Medulla oblongata (tissue), 1 donor: Measurements from ENCODE around the gene ZNF25.
"Not testable (repeated sequence)": the region's sequence is repeated elsewhere in the genome, so short reads cannot be mapped to it uniquely, and the experiment has no call there.

Experiments used
- DNase-seq: peaks from one replicate; pipeline ENCODE4 v3.0.0-alpha.2; 2015; ENCODE audit errors: extremely low spot score

ZNF25 gene

DNA sequence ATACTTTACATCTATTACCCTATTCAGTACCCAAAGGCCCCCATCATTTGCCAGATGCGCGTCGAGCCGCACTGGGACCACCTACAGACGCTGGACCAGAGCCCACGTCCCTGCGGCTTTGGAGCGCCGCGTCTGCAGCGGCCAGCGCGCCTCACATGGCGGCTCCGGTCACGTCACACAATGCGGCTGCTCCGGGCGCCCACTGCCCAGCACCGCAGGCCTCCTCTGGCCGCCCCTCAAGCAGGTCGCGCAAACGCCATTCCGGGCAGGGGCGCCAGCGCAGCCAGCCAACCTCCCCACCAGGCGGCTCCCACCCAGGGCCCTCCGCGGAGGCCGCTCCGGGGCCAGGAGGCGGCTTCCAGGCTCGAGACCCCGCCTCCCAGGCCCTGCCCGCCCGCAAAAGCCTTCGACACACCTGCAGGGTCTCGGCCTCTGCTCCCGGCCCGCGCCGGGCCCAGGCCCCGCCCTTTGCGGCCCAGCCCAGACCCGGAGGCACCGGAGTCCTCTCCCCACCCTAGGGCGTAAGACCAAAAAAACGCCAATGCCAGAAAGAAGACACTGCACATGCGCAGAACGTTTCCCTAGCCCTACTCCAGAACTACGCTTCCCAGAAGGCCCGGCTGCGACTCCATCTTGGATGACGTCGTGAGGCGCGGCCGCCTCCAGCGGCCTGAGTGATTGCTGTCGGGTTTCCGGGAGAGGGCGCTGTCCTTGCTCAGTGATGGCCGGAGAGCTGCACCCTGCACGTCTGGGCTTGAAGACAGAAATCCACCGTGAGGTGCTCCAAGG is at the start of gene ZNF25:
ZNF25 (minus strand) TSS at position 557 of the 789 bp plus-strand sequence. CDS start 4,925 bp downstream, outside the sequence.
- peak; percentile 99 for DNase-seq

DNA sequence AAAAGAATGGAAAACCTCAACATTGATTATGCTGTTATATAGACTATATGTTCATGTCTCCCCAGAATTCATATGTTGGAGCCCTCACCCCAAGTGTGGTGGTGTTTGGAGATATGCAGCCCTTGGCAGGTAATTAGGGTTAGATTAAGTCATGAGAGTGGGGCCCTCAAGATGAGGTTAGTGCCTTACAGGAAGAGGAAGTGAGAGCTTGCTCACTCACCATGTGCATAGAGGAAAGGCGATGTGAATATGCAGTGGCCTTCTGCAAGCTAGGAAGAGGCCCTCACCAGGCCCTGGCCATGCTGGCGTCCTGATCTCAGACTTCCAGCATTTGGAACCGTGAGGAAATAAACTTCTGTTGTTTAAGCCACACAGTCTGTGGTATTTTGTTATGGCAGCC is 48.8 kb upstream of the ZNF25 start:
- no peak for DNase-seq

DNA sequence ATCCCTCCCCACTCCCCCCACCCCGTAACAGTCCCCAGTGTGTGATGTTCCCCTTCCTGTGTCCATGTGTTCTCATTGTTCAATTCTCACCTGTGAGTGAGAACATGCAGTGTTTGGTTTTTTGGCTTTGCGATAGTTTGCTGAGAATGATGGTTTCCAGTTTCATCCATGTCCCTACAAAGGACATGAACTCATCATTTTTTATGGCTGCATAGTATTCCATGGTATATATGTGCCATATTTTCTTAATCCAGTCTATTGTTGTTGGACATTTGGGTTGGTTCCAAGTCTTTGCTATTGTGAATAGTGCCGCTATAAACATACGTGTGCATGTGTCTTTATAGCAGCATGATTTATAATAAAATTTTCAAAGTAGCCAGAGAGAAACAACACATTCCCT is 42.7 kb upstream of the ZNF25 start:
- not testable (repeated sequence) for DNase-seq

DNA sequence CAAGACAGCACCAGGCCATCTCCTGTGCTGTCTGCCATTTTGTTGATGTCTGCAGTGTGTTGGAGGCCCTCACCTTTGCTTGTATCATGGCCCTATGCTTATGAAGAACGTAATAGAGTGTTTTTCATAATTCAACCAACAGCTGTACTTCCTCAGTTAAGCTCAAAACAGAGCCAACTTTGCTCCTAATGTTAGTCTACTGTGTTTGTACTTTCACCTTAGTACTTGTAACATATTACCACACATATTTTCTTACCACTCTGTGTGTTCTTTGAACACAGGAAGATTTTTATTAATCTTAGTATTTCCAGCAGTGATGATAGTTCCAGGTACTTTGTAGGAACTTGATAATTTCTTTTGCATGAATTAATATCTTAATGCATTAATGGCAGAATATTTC is 39.9 kb upstream of the ZNF25 start:
- DNase-seq: no peak

GRCh38 chr10:38010119-38010903 is 33.9 kb upstream of the ZNF25 start, which contains the start of gene ZNF33A:
TSS of gene ZNF33A (plus strand) at chr10:38010675. CDS start at chr10:38012342, 1,667 bp downstream.
- DNase-seq: peak; percentile 93

- no peak for DNase-seq
Observed at GRCh38 chr10:38007991-38008390, 31.5 kb upstream of the ZNF25 start.

- no peak for DNase-seq
Observed at GRCh38 chr10:38007551-38007950, 31.1 kb upstream of the ZNF25 start.

DNA sequence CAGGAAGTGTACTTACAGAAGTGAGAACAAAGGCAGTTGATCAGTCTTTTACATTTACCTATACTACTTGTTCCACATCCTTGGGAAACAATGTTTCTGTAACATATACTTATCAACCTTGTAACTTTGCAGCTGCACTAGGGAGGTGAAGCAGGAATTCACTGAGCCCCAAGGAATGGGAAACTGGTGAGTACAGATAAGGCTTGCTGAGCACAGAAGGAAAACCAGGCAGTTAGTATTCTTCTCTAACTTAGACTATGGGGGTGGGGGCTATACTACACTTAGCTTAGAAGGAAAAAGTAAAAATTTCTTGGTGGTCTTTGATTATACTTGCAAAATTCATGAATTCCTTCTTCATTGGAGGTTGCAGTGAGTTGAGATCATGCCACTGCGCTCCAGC is 27.1 kb upstream of the ZNF25 start:
- DNase-seq: no peak

GRCh38 chr10:38003026-38003425 is 26.6 kb upstream of the ZNF25 start:
- DNase-seq: no peak

DNA sequence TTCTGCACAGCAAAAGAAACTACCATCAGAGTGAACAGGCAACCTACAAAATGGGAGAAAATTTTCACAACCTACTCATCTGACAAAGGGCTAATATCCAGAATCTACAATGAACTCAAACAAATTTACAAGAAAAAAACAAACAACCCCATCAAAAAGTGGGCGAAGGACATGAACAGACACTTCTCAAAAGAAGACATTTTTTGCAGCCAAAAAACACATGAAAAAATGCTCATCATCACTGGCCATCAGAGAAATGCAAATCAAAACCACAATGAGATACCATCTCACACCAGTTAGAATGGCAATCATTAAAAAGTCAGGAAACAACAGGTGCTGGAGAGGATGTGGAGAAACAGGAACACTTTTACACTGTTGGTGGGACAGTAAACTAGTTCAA is 24.0 kb upstream of the ZNF25 start:
- DNase-seq: not testable (repeated sequence)

GRCh38 chr10:37998920-37999319 is 22.5 kb upstream of the ZNF25 start:
- DNase-seq: not testable (repeated sequence)

GRCh38 chr10:37992083-37992482 is 15.6 kb upstream of the ZNF25 start:
- DNase-seq: no peak

GRCh38 chr10:37991655-37992054 is 15.2 kb upstream of the ZNF25 start:
- DNase-seq: no peak

DNA sequence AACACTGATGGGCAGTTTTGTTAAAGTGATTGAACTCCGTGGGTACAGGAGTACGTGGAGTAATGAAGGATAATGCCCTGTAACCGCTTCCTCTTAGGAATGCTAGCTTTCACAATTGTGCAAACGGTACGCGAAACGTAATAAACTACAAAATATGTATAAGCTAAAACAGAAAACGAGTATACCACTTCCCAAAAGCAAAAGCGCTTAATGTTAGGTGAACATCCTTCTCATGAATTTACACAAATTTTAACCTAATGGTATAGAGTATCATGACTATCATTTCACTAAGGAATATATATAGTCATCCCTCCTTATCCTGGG is 395 bp upstream of the ZNF25 start:
- DNase-seq: no peak

DNA sequence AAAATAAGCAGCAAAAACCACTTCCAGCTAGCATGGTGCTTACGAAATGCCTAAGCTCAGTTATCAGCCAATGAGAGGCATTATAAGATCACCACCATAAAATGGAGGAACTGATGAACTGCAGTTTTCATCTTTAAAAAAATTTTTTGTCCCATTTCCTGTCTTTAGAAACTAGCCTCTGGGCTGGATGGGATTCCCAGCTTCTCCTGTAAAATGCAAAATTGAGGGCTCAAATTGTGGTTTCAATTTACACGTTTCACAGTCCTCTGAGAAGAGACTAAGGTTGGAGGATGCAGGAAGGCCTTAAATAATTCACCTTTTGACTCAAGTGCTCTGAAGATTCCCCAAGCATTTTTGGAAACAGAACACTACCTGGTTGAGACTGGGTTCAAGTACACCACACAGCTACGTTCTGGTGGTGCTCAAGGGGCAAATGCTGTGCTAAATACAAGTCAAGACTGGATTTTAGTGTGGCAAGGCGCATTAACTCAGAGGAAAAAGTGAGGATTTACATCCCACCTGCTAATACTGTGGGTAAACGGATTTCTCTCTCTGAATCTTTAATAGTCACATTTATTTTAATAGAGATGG is 951 bp downstream of the ZNF25 start:
- DNase-seq: peak; percentile 35

DNA sequence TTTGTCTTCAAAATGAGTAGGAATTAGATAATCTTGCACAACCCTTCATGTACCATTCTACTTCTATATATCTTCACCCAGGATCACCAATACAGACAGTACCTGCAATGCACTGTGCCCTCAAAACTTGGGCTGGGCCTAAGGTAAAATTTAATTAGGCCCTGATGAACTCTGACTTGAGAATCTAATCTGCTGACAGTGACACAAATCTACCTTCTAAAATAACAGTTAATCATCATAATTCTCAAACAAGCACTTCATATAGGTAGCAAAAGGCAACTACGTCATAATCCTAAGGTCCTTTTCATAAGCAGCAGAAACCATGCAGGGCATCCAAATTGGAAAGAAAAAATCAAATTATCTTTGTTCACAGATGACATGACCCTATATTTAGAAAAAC is 4.1 kb downstream of the ZNF25 start:
- no peak for DNase-seq

- DNase-seq: no peak
Observed at GRCh38 chr10:37965006-37965405, 11.4 kb downstream of the ZNF25 start.

DNA sequence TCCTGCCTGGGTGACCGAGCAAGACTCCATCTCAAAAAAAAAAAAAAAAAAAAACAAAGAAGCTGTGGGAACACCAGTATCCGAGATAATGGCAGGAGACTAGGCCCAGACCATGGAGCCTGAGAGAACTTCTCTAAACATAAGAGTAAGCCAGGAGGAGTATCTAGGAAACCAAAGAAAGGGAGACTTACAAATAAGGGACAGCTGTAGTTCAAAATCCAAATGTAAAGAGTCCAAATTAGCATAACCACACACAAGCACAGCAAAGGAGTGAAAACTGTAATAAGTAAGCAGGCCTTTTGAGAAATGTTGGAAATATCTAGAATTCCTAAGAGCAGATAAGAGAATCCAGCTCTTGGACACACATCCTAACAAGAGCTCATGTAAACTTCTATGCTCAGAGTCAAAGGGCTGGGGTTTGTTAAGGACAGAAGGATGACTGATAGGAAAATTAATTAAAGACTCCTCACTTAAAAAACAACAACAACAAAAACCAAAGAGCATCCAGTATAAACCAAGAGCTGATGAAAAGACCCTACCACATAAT is 15.8 kb downstream of the ZNF25 start:
- no peak for DNase-seq

- DNase-seq: no peak
Observed at GRCh38 chr10:37957841-37958240, 18.6 kb downstream of the ZNF25 start.

- DNase-seq: no peak
Observed at GRCh38 chr10:37952926-37953325, 23.5 kb downstream of the ZNF25 start.

DNA sequence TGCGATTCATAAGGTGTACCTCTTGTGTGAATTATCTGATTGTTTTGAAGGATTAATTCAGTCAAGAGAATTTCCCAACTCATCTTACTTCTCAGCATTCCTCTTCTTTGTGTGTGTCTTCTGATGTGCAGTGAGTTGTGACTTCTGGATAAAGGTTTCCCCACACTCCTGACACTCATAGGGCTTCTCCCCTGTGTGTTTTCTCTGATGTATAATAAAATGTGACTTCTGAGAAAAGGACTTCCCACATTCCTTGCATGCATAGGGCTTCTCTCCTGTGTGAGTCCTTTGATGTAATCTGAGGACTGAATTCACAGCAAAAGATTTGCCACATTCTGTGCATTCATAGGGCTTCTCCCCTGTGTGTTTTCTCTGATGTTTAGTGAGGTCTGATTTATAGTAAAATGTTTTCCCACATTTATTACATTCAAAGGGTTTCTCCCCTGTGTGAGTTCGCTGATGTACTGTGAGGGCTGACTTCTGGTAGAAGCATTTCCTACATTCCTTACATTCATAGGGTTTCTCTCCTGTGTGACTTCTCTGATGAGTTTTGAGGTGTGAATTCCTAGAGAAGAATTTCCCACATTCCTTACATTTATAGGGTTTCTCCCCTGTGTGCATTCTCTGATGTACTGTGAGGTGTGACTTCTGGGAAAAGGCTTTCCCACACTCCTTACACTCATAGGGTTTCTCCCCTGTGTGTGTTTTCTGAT is 24.2 kb downstream of the ZNF25 start:
- DNase-seq: no peak

DNA sequence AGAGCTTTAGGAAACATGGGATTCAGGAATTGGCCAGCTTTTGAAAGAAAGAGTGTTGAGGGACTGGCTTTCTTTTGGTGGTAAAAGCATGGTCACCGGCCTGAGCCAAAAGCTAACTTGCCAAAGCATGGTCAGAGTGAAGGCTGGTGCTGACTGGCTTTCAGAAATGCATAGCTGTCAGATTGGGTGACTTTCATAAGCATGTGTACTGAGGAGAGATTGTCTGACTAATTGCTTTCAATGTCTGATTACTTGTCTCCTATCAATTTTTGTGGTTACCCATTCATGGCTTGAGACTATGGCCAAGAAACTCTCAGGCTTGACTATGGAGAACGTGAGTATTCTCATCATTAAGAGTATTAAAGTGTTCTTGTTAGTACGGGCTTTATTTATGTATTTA is 28.2 kb downstream of the ZNF25 start:
- no peak for DNase-seq
